Ishikawa (cell line): ENCODE measurements around the gene C16orf90.

Experiments
- CEBPB ChIP-seq: IDR thresholded peaks from 2 replicates; pipeline ENCODE4 v1.6.1; 2012
- FOXM1 ChIP-seq: IDR thresholded peaks from 2 replicates; pipeline ENCODE4 v1.6.1; 2012; ENCODE audit warnings: low read depth, borderline replicate concordance
- RAD21 ChIP-seq: IDR thresholded peaks from 2 replicates; pipeline ENCODE4 v1.6.1; 2012; ENCODE audit warnings: low read depth
- REST ChIP-seq: IDR thresholded peaks from 2 replicates; pipeline ENCODE4 v1.6.1; 2012; ENCODE audit warnings: low read depth, mild to moderate bottlenecking
- TEAD4 ChIP-seq: IDR thresholded peaks from 2 replicates; pipeline ENCODE4 v1.6.1; 2012
- YY1 ChIP-seq: IDR thresholded peaks from 2 replicates; pipeline ENCODE4 v1.6.1; 2012; ENCODE audit warnings: low read depth
- ZBTB7A ChIP-seq: IDR thresholded peaks from 2 replicates; pipeline ENCODE4 v1.6.1; 2012; ENCODE audit warnings: low read depth

GRCh38 chr16:3529175-3529574 lies 33.9 kb upstream of the C16orf90 start:
- TF ChIP-seq TEAD4 (no peak), YY1 (no peak), ZBTB7A (no peak), RAD21 (no peak), REST (no peak), FOXM1 (no peak), CEBPB (no peak)
